Measurements from ENCODE around the gene ZNF678.
"Not testable (repeated sequence)": the region's sequence is repeated elsewhere in the genome, so short reads cannot be mapped to it uniquely, and the experiment has no call there.

ZNF678 gene

GRCh38 chr1:227662933-227663332 is 99.6 kb downstream of the ZNF678 start:
- no peak for DNase-seq (ENCODE audit: low read depth)
- H3K4me3 ChIP-seq (ENCODE audit: control insufficient read depth, low read depth, low read length), result no peak overlapping the region
- no peak for TF ChIP-seq CTCF (IDR thresholded peaks at IDR 0.05; ENCODE audit: control insufficient read depth, insufficient read depth, low read depth, low read length, missing control alignments)

GRCh38 chr1:227666286-227666685 is 102.9 kb downstream of the ZNF678 start:
- H3K4me3 ChIP-seq (ENCODE audit: control insufficient read depth, low read depth, low read length), result no peak overlapping the region
- DNase-seq (ENCODE audit: low read depth), result no peak
- no peak for TF ChIP-seq CTCF (IDR thresholded peaks at IDR 0.05; ENCODE audit: control insufficient read depth, insufficient read depth, low read depth, low read length, missing control alignments)

- DNase-seq (ENCODE audit: low read depth), result no peak
- no peak for TF ChIP-seq CTCF (IDR thresholded peaks at IDR 0.05; ENCODE audit: control insufficient read depth, insufficient read depth, low read depth, low read length, missing control alignments)
Measured at GRCh38 chr1:227673441-227673840, 110.1 kb downstream of the ZNF678 start.

GRCh38 chr1:227685807-227686206 is 122.5 kb downstream of the ZNF678 start:
- TF ChIP-seq CTCF (IDR thresholded peaks at IDR 0.05; ENCODE audit: control insufficient read depth, insufficient read depth, low read depth, low read length, missing control alignments), result no peak

More at GRCh38 chr1:227673441-227673840, 110.1 kb downstream of the ZNF678 start:
- no peak overlapping the region for H3K4me3 ChIP-seq (ENCODE audit: control insufficient read depth, low read depth, low read length)

GRCh38 chr1:227697321-227697864 is 134.0 kb downstream of the ZNF678 start:
- no peak for DNase-seq (ENCODE audit: low read depth)
- H3K4me3 ChIP-seq (ENCODE audit: control insufficient read depth, low read depth, low read length), result no peak overlapping the region
- no peak for TF ChIP-seq CTCF (IDR thresholded peaks at IDR 0.05; ENCODE audit: control insufficient read depth, insufficient read depth, low read depth, low read length, missing control alignments)

More at GRCh38 chr1:227685807-227686206, 122.5 kb downstream of the ZNF678 start:
- H3K4me3 ChIP-seq (ENCODE audit: control insufficient read depth, low read depth, low read length), result no peak overlapping the region
- no peak for DNase-seq (ENCODE audit: low read depth)

- H3K4me3 ChIP-seq (ENCODE audit: control insufficient read depth, low read depth, low read length); DNase-seq (ENCODE audit: low read depth): not testable (repeated sequence)
Measured at GRCh38 chr1:227701631-227702030, 138.3 kb downstream of the ZNF678 start.

- no peak for TF ChIP-seq CTCF (IDR thresholded peaks at IDR 0.05; ENCODE audit: control insufficient read depth, insufficient read depth, low read depth, low read length, missing control alignments)
- no peak overlapping the region for H3K4me3 ChIP-seq (ENCODE audit: control insufficient read depth, low read depth, low read length)
- no peak for DNase-seq (ENCODE audit: low read depth)
Measured at GRCh38 chr1:227707846-227708245, 144.5 kb downstream of the ZNF678 start.
